HG03066 (cell line): ENCODE measurements around the gene MPHOSPH8.
"Not testable (repeated sequence)": the region's sequence is repeated elsewhere in the genome, so short reads cannot be mapped to it uniquely, and the experiment has no call there.

Source experiments
- ATAC-seq: cut with Tn5 transposase; IDR thresholded peaks from one replicate; pipeline ENCODE4 v1.9.1; 2021; ENCODE audit warnings: low read depth; ENCODE audit not compliant: unreplicated experiment

MPHOSPH8 gene

GRCh38 chr13:19680751-19681150 is 47.3 kb downstream of the MPHOSPH8 start:
- no peak for ATAC-seq

GRCh38 chr13:19681517-19681916 is 48.1 kb downstream of the MPHOSPH8 start:
- no peak for ATAC-seq

GRCh38 chr13:19685034-19685433 is 51.6 kb downstream of the MPHOSPH8 start:
- ATAC-seq: no peak

- no peak for ATAC-seq
Observed at GRCh38 chr13:19685437-19685836, 52.0 kb downstream of the MPHOSPH8 start.

GRCh38 chr13:19691447-19691846 is 58.0 kb downstream of the MPHOSPH8 start:
- not testable (repeated sequence) for ATAC-seq

GRCh38 chr13:19695428-19695827 is 62.0 kb downstream of the MPHOSPH8 start:
- ATAC-seq: no peak

GRCh38 chr13:19695829-19696228 is 62.4 kb downstream of the MPHOSPH8 start:
- no peak for ATAC-seq

GRCh38 chr13:19700963-19701362 is 67.5 kb downstream of the MPHOSPH8 start:
- not testable (repeated sequence) for ATAC-seq

- not testable (repeated sequence) for ATAC-seq
Observed at GRCh38 chr13:19701619-19702018, 68.2 kb downstream of the MPHOSPH8 start.

- not testable (repeated sequence) for ATAC-seq
Observed at GRCh38 chr13:19704256-19704655, 70.8 kb downstream of the MPHOSPH8 start.

GRCh38 chr13:19709039-19709438 is 75.6 kb downstream of the MPHOSPH8 start:
- not testable (repeated sequence) for ATAC-seq

- not testable (repeated sequence) for ATAC-seq
Observed at GRCh38 chr13:19709782-19710181, 76.3 kb downstream of the MPHOSPH8 start.

- no peak for ATAC-seq
Observed at GRCh38 chr13:19713186-19713965, 79.9 kb downstream of the MPHOSPH8 start.

- ATAC-seq: no peak
Observed at GRCh38 chr13:19720039-19720438, 86.6 kb downstream of the MPHOSPH8 start.
